ENCODE measurements around the gene HLA-A. TPM values are rescaled to one million over a fixed set of nuclear protein-coding genes. Genes with fewer than 3 reads are reported as not detected.
A peak's percentile ranks its signal among the peaks of the same experiment; 100 is the strongest.

Gene HLA-A
- total and polyA plus RNA-seq, 2 of the 13 experiments (the other 11 are each of a cell fraction or from before 2014, with no cell fraction given) = 345 to 527 TPM

DNA sequence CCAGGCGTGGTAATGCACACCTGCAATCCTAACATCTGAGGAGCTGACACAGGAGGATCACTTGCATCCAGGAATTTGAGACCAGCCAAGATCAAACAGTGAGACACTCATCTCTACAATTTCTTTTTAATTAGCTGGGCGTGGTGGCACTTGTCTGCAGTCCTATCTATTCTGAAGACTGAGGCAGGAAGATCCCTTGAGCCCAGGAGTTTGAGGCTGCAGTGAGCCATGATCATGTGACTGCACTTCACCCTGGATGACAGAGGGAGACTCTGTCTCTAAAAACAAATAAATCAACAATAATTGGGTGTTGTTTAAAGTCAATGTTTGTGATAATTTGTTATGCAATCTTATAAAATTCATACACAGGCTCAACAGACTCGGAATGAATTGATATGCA, 18.0 kb upstream of the HLA-A start (continued):
- TF ChIP-seq ZNF883 (CRISPR knock-in tag; IDR thresholded peaks at IDR 0.05; ENCODE audit: not compliant biosample characterization) (no peak), ZNF549 (CRISPR knock-in tag; IDR thresholded peaks at IDR 0.05) (no peak), SP1 (IDR thresholded peaks at IDR 0.05) (no peak), SP1 (CRISPR knock-in tag; IDR thresholded peaks at IDR 0.05) (no peak)

DNA sequence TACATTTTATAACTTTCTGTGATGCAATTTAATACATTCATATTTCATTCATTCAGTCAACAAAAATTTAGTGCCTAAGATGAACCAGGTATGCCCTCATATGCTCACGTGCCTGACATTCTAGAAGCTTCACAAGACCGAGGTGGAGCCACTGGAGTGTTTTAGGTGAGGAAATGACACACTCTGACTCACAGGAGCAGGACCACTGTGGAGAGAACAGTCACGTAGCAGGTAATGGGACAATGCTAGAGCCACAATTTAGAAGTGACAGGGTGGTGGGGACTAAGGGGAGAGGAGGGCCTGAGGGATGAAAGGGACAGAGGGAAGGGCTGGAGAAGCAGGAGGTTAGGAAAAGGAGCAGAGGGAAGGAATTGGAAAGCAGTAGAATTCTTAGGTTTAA, 17.6 kb upstream of the HLA-A start:
- no peak overlapping the region for H3K4me3 ChIP-seq (replicated peaks in 1 of 3; ENCODE audit: insufficient read depth in 1 of 3, low read depth in 2 of 3, low read length in 3 of 3)
- 31% methylated on average over 3 of the region's 3 CpGs for WGBS (ENCODE audit: low lambda C conversion rate)
- DNase-seq (ENCODE audit: low spot score) (no peak), ATAC-seq (no peak), FAIRE-seq (no peak)
- intact Hi-C loops (cut with micrococcal nuclease; ENCODE audit: unreplicated experiment) = no loop called here
- H3K27me3 ChIP-seq (ENCODE audit: control insufficient read depth in 1 of 2, insufficient read depth in 2 of 2, low read length in 2 of 2) = no peaks in the 10 kb centered on the region
- H2AFZ ChIP-seq (ENCODE audit: low read length) = no peak overlapping the region
- TF ChIP-seq HOXA3 (CRISPR knock-in tag; IDR thresholded peaks at IDR 0.05) (no peak), XRCC5 (optimal IDR thresholded peaks at IDR 0.05; ENCODE audit: low read length) (no peak), NFE2L2 (IDR thresholded peaks at IDR 0.05; ENCODE audit: low read length) (no peak), ZNF883 (CRISPR knock-in tag; IDR thresholded peaks at IDR 0.05; ENCODE audit: not compliant biosample characterization) (no peak)
- H3K27ac ChIP-seq (ENCODE audit: extremely low read length, insufficient read depth, low read length) = no peak overlapping the region
- H3K36me3 ChIP-seq (replicated peaks in 1 of 2; ENCODE audit: control insufficient read depth in 1 of 2, insufficient read depth in 2 of 2, low read length in 2 of 2) = no peaks in the 10 kb centered on the region
- no peaks in the 10 kb centered on the region for H4K20me1 ChIP-seq (ENCODE audit: insufficient read depth, low read length)
- no peak overlapping the region for H3K4me2 ChIP-seq (ENCODE audit: low read depth, low read length)
- in situ Hi-C loops (cut with HindIII; ENCODE audit: extremely low pct_ligation_motif_present, low pct_unique_long_range_greater_than_20kb) = no loop called here
- CTCF ChIA-PET (ENCODE audit: low intra/inter-chr PET ratio, low total read pairs) = no interaction called here
- no peak overlapping the region for H3K9ac ChIP-seq (ENCODE audit: insufficient read depth, low read depth, low read length)
- no TSS peak for BruUV-seq (replicated peaks)
- POLR2A ChIA-PET = interaction anchor here (2.1 kb wide), 1 partner anchor 17 kb away, joined by 4 read pairs; no protein-coding TSS in a partner anchor
- H3K79me2 ChIP-seq (ENCODE audit: insufficient read depth, low read length) = no peaks in the 10 kb centered on the region
- no peaks in the 10 kb centered on the region for H3K9me3 ChIP-seq (ENCODE audit: low read length)
- H3K4me1 ChIP-seq (ENCODE audit: insufficient read depth, low read length) = peaks cover 48% of the 10 kb centered on the region

DNA sequence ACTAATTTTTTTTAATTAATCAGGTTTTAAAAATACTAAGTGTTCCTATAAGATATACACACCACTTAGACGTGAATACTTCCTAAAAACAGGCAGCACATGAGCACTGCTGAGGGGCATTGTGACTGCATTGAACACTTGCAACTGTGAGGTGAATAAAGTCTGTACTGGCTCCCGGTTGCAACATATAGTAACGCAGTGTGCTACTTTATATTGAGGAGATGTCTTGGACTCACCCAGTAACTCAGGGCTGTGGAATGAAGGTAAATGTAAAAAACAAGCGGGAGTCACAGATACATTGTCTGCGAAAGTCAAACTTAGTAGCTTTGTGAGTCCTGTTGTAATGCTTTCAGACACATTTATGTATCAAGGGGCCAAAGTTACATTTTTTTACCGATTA, 17.0 kb upstream of the HLA-A start:
- FAIRE-seq (no peak), DNase-seq (ENCODE audit: low spot score) (no peak), ATAC-seq (no peak)
- ChIA-PET CTCF (ENCODE audit: low intra/inter-chr PET ratio, low total read pairs) (no interaction called here), POLR2A (interaction anchor here (0.9 to 2.3 kb wide), 4 partner anchors 16 to 366 kb away, joined by 4 to 17 read pairs (median 8); partner anchors contain the start of genes HLA-A and UBD)
- no peaks in the 10 kb centered on the region for H3K27me3 ChIP-seq (ENCODE audit: control insufficient read depth in 1 of 2, insufficient read depth in 2 of 2, low read length in 2 of 2)
- peak overlapping the region; percentile 91; the same call in 1 of the 2 replicates for H3K4me2 ChIP-seq (ENCODE audit: low read depth, low read length)
- no peaks in the 10 kb centered on the region for H3K36me3 ChIP-seq (replicated peaks in 1 of 2; ENCODE audit: control insufficient read depth in 1 of 2, insufficient read depth in 2 of 2, low read length in 2 of 2)
- no peaks in the 10 kb centered on the region for H4K20me1 ChIP-seq (ENCODE audit: insufficient read depth, low read length)
- no peak overlapping the region for H3K4me3 ChIP-seq (replicated peaks in 1 of 3; ENCODE audit: insufficient read depth in 1 of 3, low read depth in 2 of 3, low read length in 3 of 3)
- WGBS (ENCODE audit: low lambda C conversion rate) = 58% methylated on average over 6 of the region's 6 CpGs
- H3K79me2 ChIP-seq (ENCODE audit: insufficient read depth, low read length) = no peaks in the 10 kb centered on the region
- H2AFZ ChIP-seq (ENCODE audit: low read length) = no peak overlapping the region
- H3K27ac ChIP-seq (ENCODE audit: extremely low read length, insufficient read depth, low read length) = no peak overlapping the region
- in situ Hi-C loops (cut with HindIII; ENCODE audit: extremely low pct_ligation_motif_present, low pct_unique_long_range_greater_than_20kb) (no loop called here), intact Hi-C loops (cut with micrococcal nuclease; ENCODE audit: unreplicated experiment) (no loop called here)
- no peak overlapping the region for H3K9ac ChIP-seq (ENCODE audit: insufficient read depth, low read depth, low read length)
- no TSS peak for BruUV-seq (replicated peaks)
- H3K9me3 ChIP-seq (ENCODE audit: low read length) = no peaks in the 10 kb centered on the region
- peaks cover 48% of the 10 kb centered on the region for H3K4me1 ChIP-seq (ENCODE audit: insufficient read depth, low read length)
- TF ChIP-seq MTF2 (CRISPR knock-in tag; IDR thresholded peaks at IDR 0.05; ENCODE audit: borderline replicate concordance) = no peak
- TF ChIP-seq FOXK1 (CRISPR knock-in tag; IDR thresholded peaks at IDR 0.05; ENCODE audit: borderline replicate concordance, low read depth) = no peak
- TF ChIP-seq ZNF121 (CRISPR knock-in tag; IDR thresholded peaks at IDR 0.05) = no peak
- no peak for TF ChIP-seq RBFOX2 (IDR thresholded peaks at IDR 0.05; ENCODE audit: low read depth, low read length)
- TF ChIP-seq, protein P1, sequence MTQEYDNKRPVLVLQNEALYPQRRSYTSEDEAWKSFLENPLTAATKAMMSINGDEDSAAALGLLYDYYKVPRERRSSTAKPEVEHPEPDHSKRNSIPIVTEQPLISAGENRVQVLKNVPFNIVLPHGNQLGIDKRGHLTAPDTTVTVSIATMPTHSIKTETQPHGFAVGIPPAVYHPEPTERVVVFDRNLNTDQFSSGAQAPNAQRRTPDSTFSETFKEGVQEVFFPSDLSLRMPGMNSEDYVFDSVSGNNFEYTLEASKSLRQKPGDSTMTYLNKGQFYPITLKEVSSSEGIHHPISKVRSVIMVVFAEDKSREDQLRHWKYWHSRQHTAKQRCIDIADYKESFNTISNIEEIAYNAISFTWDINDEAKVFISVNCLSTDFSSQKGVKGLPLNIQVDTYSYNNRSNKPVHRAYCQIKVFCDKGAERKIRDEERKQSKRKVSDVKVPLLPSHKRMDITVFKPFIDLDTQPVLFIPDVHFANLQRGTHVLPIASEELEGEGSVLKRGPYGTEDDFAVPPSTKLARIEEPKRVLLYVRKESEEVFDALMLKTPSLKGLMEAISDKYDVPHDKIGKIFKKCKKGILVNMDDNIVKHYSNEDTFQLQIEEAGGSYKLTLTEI (CRISPR knock-in tag; conservative IDR thresholded peaks at IDR 0.05) = no peak
- TF ChIP-seq, protein P2, sequence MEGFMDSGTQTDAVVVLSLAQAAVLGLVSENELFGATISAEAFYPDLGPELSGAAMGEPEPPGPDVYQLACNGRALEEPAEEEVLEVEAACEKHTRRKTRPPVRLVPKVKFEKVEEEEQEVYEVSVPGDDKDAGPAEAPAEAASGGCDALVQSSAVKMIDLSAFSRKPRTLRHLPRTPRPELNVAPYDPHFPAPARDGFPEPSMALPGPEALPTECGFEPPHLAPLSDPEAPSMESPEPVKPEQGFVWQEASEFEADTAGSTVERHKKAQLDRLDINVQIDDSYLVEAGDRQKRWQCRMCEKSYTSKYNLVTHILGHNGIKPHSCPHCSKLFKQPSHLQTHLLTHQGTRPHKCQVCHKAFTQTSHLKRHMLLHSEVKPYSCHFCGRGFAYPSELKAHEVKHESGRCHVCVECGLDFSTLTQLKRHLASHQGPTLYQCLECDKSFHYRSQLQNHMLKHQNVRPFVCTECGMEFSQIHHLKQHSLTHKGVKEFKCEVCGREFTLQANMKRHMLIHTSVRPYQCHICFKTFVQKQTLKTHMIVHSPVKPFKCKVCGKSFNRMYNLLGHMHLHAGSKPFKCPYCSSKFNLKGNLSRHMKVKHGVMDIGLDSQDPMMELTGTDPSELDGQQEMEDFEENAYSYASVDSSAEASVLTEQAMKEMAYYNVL (CRISPR knock-in tag; IDR thresholded peaks at IDR 0.05; ENCODE audit: borderline replicate concordance) = no peak
- no peak for TF ChIP-seq ZNF761 (CRISPR knock-in tag; conservative IDR thresholded peaks at IDR 0.05)
- no peak for TF ChIP-seq ZNF484 (CRISPR knock-in tag; IDR thresholded peaks at IDR 0.05; ENCODE audit: borderline replicate concordance, low read depth)

Measured in HepG2 (cell line).